SK-N-SH treated with all-trans-retinoic acid at 6 μM for 48 hours (cell line): ENCODE results near the gene HDHD2.

Source experiments
- ATAC-seq: fragments of 200-7000 bp; cut with Tn5 transposase; 3 replicates; pipeline ENCODE4 v1.9.1; 2020; ENCODE audit warnings: mild to moderate bottlenecking, moderate library complexity
- BACH2 ChIP-seq: fragments of 250-450 bp; sonication (Bioruptor Pico); IDR thresholded peaks from 2 replicates; pipeline ENCODE4 v1.9.0; 2021; ENCODE audit warnings: mild to moderate bottlenecking, borderline replicate concordance
- CREB5 ChIP-seq: fragments of 250-450 bp; sonication (Bioruptor Pico); IDR thresholded peaks from 2 replicates; pipeline ENCODE4 v1.5.1; 2020; ENCODE audit warnings: low read depth, mild to moderate bottlenecking, moderate library complexity
- CSDC2 ChIP-seq: fragments of 250-450 bp; sonication (Bioruptor Pico); IDR thresholded peaks from 2 replicates; pipeline ENCODE4 v1.5.0; 2020; ENCODE audit warnings: mild to moderate bottlenecking, moderate library complexity
- CSRNP3 ChIP-seq: fragments of 250-450 bp; sonication (Bioruptor Pico); IDR thresholded peaks from 2 replicates; pipeline ENCODE4 v1.5.1; 2021; ENCODE audit warnings: mild to moderate bottlenecking, moderate library complexity
- GLIS3 ChIP-seq: fragments of 250-450 bp; sonication (Bioruptor Pico); IDR thresholded peaks from 2 replicates; pipeline ENCODE4 v1.5.0; 2020; ENCODE audit warnings: mild to moderate bottlenecking, moderate library complexity
- ISL1 ChIP-seq: fragments of 250-450 bp; sonication (Bioruptor Pico); IDR thresholded peaks from 2 replicates; pipeline ENCODE4 v2.1.2; 2022; ENCODE audit warnings: mild to moderate bottlenecking, moderate library complexity
- OSR1 ChIP-seq: fragments of 250-450 bp; sonication (Bioruptor Pico); IDR thresholded peaks from 2 replicates; pipeline ENCODE4 v1.8.0; 2022; ENCODE audit warnings: moderate library complexity, mild to moderate bottlenecking, inconsistent platforms
- PATZ1 ChIP-seq: fragments of 250-450 bp; sonication (Bioruptor Pico); IDR thresholded peaks from 2 replicates; pipeline ENCODE4 v1.8.0; 2020; ENCODE audit warnings: mild to moderate bottlenecking, moderate library complexity, borderline replicate concordance
- PPARA ChIP-seq: fragments of 250-450 bp; sonication (Bioruptor Pico); IDR thresholded peaks from 2 replicates; pipeline ENCODE4 v1.5.0; 2020; ENCODE audit warnings: mild to moderate bottlenecking, borderline replicate concordance
- RARB ChIP-seq: fragments of 250-450 bp; sonication (Bioruptor Pico); IDR thresholded peaks from 2 replicates; pipeline ENCODE4 v1.8.0; 2021; ENCODE audit warnings: mild to moderate bottlenecking, moderate library complexity
- SNAI2 ChIP-seq: fragments of 250-450 bp; sonication (Bioruptor Pico); IDR thresholded peaks from 2 replicates; pipeline ENCODE4 v1.5.0; 2020; ENCODE audit warnings: mild to moderate bottlenecking, moderate library complexity
- TCF4 ChIP-seq: fragments of 250-450 bp; sonication (Bioruptor Pico); IDR thresholded peaks from 2 replicates; pipeline ENCODE4 v1.8.0; 2021; ENCODE audit warnings: mild to moderate bottlenecking, moderate library complexity, borderline replicate concordance
- TOX ChIP-seq: fragments of 250-450 bp; sonication (Bioruptor Pico); IDR thresholded peaks from 2 replicates; pipeline ENCODE4 v1.8.0; 2021; ENCODE audit warnings: mild to moderate bottlenecking, moderate library complexity, borderline replicate concordance
- TSHZ2 ChIP-seq: fragments of 250-450 bp; sonication (Bioruptor Pico); IDR thresholded peaks from 2 replicates; pipeline ENCODE4 v1.5.0; 2020; ENCODE audit warnings: mild to moderate bottlenecking, moderate library complexity
- ZC3H10 ChIP-seq: fragments of 250-450 bp; sonication (Bioruptor Pico); IDR thresholded peaks from 2 replicates; pipeline ENCODE4 v1.5.1; 2021; ENCODE audit warnings: mild to moderate bottlenecking, moderate library complexity
- ZFP3 ChIP-seq: fragments of 250-450 bp; sonication (Bioruptor Pico); IDR thresholded peaks from 2 replicates; pipeline ENCODE4 v1.5.0; 2020; ENCODE audit warnings: mild to moderate bottlenecking, moderate library complexity
- ZFP30 ChIP-seq: fragments of 450-650 bp; formaldehyde crosslinking; IDR thresholded peaks from 2 replicates; pipeline ENCODE4 v1.5.0; 2022; ENCODE audit warnings: mild to moderate bottlenecking, moderate library complexity
- ZNF565 ChIP-seq: fragments of 450-650 bp; formaldehyde crosslinking; conservative IDR thresholded peaks from 2 replicates; pipeline ENCODE4 v1.5.0; 2020; ENCODE audit warnings: low read depth, mild to moderate bottlenecking, moderate library complexity
- ZNF70 ChIP-seq: fragments of 450-650 bp; formaldehyde crosslinking; IDR thresholded peaks from 2 replicates; pipeline ENCODE4 v1.5.0; 2020; ENCODE audit warnings: mild to moderate bottlenecking, moderate library complexity
- ZNF8 ChIP-seq: fragments of 450-650 bp; formaldehyde crosslinking; IDR thresholded peaks from 2 replicates; pipeline ENCODE4 v1.5.0; 2020; ENCODE audit warnings: mild to moderate bottlenecking, moderate library complexity

Gene HDHD2

DNA sequence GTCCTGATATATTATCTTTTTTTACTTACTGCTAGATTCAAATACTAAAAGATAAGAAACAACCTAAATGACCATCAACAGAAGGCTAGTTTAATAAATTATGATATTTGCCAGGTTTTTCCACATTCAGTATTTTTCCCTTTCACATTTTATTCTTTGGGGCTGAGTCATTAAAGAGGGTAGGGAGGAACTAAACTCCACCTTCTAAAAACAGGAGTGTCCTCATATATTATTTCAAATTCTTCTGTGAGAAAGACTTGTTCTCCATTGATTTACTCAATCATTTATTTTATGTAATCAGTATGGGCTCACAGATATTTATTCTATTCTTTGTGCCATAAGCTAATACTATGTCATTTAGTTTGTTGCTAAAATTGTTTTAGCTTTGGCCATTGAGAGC is 9.0 kb downstream of the HDHD2 start:
- TF ChIP-seq ZNF8 (CRISPR knock-in tag), result no peak
- TF ChIP-seq PATZ1 (CRISPR knock-in tag), result no peak
- no peak for TF ChIP-seq PPARA (CRISPR knock-in tag)
- TF ChIP-seq RARB (CRISPR knock-in tag), result no peak
- TF ChIP-seq ZFP3 (CRISPR knock-in tag), result no peak
- no peak for TF ChIP-seq ZNF565 (CRISPR knock-in tag)
- TF ChIP-seq TCF4 (CRISPR knock-in tag), result no peak
- TF ChIP-seq ZC3H10, result no peak
- TF ChIP-seq SNAI2 (CRISPR knock-in tag), result no peak
- no peak for TF ChIP-seq CSRNP3 (CRISPR knock-in tag)
- no peak for ATAC-seq

DNA sequence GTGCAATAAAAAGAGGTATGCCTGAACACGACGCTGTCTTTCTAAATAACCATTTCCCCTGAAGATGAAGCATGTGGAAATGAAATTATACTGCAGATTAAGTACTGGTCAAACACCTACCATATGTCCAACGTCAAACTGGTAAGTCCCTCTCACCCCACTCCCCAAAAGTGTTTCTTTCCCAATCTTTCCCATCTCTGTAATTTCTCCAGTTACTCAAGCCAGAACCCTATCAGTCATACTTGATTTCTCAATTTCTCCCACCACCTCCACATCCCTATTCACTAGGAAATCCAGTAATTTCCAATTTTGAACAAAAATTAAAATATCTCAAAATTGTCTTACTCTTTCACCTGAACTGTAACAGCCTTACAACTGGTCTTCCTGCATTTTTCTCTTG is 29.2 kb downstream of the HDHD2 start:
- ATAC-seq, result no peak
- TF ChIP-seq PATZ1 (CRISPR knock-in tag) (no peak), SNAI2 (CRISPR knock-in tag) (no peak), CSDC2 (CRISPR knock-in tag) (no peak), GLIS3 (CRISPR knock-in tag) (no peak), RARB (CRISPR knock-in tag) (no peak), OSR1 (CRISPR knock-in tag) (no peak), ZNF565 (CRISPR knock-in tag) (no peak), ZNF70 (CRISPR knock-in tag) (no peak), ZNF8 (CRISPR knock-in tag) (no peak), ISL1 (CRISPR knock-in tag) (no peak), TOX (CRISPR knock-in tag) (no peak), CREB5 (CRISPR knock-in tag) (no peak), ZFP30 (CRISPR knock-in tag) (no peak), PPARA (CRISPR knock-in tag) (no peak), CSRNP3 (CRISPR knock-in tag) (no peak), BACH2 (CRISPR knock-in tag) (no peak), TSHZ2 (CRISPR knock-in tag) (no peak), ZC3H10 (no peak)
- TF ChIP-seq, all 23 proteins: peak for 0
